ENCODE results near the gene TOP1. TPM values are rescaled to one million over a fixed set of nuclear protein-coding genes. Genes with fewer than 3 reads are reported as not detected.

The TOP1 gene
- total RNA-seq, 1 experiment from 2014 or later: 125 TPM

DNA sequence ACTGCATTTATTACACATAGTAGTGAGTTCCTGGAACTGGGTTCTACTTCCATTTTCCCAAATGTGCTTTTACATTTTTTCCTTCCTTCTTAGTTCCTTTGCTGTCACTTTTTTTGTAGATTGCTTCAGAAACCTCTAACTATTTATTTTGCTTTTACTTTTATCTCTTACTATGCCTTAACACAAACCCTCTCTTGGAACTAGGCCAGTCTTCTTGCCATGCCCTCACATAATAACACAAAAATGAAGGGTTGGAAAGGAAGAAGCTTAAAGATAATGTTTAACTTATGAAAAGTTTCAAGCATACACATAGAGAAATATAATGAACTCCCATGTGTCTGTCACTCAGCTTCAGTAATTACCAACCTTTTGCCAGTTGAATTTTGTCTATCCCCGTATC is 27.1 kb downstream of the TOP1 start:
- Histone ChIP-seq H3K9me3 (ENCODE audit: low read depth, low read length, poor library complexity, severe bottlenecking) (peaks cover 10% of the 10 kb centered on the region), H3K36me3 (ENCODE audit: insufficient read depth, low read length, poor library complexity, severe bottlenecking) (no peaks in the 10 kb centered on the region), H3K4me1 (ENCODE audit: insufficient read depth, low read length, poor library complexity, severe bottlenecking) (peaks cover 64% of the 10 kb centered on the region), H3K27me3 (replicated peaks; ENCODE audit: insufficient read depth, low read depth, low read length, poor library complexity) (no peaks in the 10 kb centered on the region), H3K27ac (ENCODE audit: low read depth, low read length, poor library complexity, severe bottlenecking) (no peak overlapping the region), H3K4me3 (ENCODE audit: low read depth, low read length, poor library complexity, severe bottlenecking) (no peak overlapping the region)
- CTCF ChIA-PET: no interaction called here
- no peak for TF ChIP-seq EZH2 (IDR thresholded peaks at IDR 0.05; ENCODE audit: borderline replicate concordance, low read depth, low read length, poor library complexity, severe bottlenecking)
- TF ChIP-seq, protein P1, sequence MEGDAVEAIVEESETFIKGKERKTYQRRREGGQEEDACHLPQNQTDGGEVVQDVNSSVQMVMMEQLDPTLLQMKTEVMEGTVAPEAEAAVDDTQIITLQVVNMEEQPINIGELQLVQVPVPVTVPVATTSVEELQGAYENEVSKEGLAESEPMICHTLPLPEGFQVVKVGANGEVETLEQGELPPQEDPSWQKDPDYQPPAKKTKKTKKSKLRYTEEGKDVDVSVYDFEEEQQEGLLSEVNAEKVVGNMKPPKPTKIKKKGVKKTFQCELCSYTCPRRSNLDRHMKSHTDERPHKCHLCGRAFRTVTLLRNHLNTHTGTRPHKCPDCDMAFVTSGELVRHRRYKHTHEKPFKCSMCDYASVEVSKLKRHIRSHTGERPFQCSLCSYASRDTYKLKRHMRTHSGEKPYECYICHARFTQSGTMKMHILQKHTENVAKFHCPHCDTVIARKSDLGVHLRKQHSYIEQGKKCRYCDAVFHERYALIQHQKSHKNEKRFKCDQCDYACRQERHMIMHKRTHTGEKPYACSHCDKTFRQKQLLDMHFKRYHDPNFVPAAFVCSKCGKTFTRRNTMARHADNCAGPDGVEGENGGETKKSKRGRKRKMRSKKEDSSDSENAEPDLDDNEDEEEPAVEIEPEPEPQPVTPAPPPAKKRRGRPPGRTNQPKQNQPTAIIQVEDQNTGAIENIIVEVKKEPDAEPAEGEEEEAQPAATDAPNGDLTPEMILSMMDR (conservative IDR thresholded peaks at IDR 0.05; ENCODE audit: low read depth, low read length): no peak
- no peak for DNase-seq (ENCODE audit: low spot score)
- intact Hi-C loops (cut with micrococcal nuclease; ENCODE audit: unreplicated experiment): no loop called here
- POLR2A ChIA-PET (ENCODE audit: low non-redundant PET): no interaction called here
- no TSS peak for BruUV-seq (replicated peaks)

DNA sequence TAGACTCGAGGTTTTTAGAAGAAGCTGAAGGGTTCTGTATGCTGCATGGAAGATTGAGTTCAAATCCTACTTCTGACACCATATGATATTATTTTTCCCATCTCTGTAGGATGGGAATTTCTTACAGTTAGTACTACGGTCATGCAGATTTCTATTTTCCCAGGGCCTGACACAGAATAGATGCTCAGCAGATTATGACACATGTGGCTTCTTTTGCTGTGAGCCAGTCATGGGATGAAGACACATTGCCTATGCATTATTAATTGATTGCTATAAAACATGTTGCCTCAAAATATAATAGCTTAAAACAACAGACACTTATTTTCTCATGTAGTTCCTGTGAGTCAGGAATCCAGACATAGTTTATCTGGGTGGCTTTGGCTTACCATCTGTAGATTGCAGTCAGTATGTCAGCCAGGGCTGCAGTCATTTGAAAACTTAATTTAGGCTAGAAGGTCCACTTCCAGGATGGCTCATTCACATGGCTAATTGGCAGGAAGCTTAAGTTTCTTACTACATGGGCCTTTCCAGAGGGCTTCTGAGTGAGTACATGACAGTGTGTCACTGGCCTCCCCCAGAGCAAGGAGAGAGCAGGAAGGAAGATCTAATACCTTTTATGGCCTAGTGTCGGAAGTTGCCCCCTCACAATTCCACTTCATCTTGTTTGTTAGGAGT is 29.5 kb downstream of the TOP1 start:
- intact Hi-C loops (cut with micrococcal nuclease; ENCODE audit: unreplicated experiment): no loop called here
- Histone ChIP-seq H3K27ac (ENCODE audit: low read depth, low read length, poor library complexity, severe bottlenecking) (peak overlapping the region; percentile 28), H3K36me3 (ENCODE audit: insufficient read depth, low read length, poor library complexity, severe bottlenecking) (peaks cover 12% of the 10 kb centered on the region), H3K4me3 (ENCODE audit: low read depth, low read length, poor library complexity, severe bottlenecking) (no peak overlapping the region), H3K4me1 (ENCODE audit: insufficient read depth, low read length, poor library complexity, severe bottlenecking) (peaks cover 53% of the 10 kb centered on the region), H3K27me3 (replicated peaks; ENCODE audit: insufficient read depth, low read depth, low read length, poor library complexity) (no peaks in the 10 kb centered on the region), H3K9me3 (ENCODE audit: low read depth, low read length, poor library complexity, severe bottlenecking) (peaks cover 10% of the 10 kb centered on the region)
- BruUV-seq (replicated peaks): no TSS peak
- DNase-seq (ENCODE audit: low spot score): peak; percentile 97
- CTCF ChIA-PET: interaction anchor here (0.8 kb wide), 1 partner anchor 67 kb away, joined by 3 read pairs; no protein-coding TSS in a partner anchor
- POLR2A ChIA-PET (ENCODE audit: low non-redundant PET): no interaction called here
- no peak for TF ChIP-seq EZH2 (IDR thresholded peaks at IDR 0.05; ENCODE audit: borderline replicate concordance, low read depth, low read length, poor library complexity, severe bottlenecking)
- TF ChIP-seq, protein P1 (conservative IDR thresholded peaks at IDR 0.05; ENCODE audit: low read depth, low read length): no peak

DNA sequence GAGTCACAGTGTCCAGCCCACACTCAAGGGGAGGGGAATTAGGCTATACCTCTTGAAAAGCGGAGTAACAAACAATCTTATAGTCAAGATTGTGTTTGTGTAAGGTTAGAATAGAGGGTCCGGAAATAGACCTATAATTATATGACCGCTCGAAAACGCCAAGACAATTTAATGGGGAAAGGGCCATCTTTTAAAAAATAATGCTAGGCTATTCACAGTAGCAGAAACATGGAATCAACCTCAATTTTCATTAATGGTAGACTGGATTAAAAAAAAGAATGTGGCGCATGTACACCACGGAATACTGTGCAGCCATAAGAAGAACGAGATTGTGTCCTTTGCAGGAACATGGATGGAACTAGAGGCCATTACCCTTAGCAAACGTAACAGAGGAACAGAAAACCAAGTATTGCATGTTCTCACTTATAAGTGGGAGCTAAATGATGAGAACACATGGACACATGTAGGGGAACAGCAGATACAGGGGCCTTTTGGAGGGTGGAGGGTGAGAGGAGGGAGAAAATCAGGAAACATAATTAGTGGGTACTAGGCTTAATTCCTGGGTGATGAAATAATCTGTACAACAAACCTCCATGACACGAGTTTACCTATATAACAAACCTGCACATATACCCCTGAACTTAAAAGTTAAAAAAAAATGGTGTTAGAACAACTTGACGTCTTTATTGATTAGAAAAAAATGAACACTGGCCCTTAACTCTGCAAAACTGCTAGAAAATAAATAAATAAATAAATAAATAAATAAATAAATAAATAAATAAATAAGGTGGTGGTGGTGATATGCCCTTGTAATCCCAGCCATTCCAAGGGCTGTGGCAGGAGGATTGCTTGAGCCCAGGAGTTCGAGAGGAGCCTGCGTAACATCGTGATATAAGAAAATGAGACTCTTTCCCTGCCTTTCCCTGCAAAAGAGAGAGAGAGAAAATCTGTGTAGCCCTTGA is 30.3 kb downstream of the TOP1 start:
- intact Hi-C loops (cut with micrococcal nuclease; ENCODE audit: unreplicated experiment): no loop called here
- H3K4me1 ChIP-seq (ENCODE audit: insufficient read depth, low read length, poor library complexity, severe bottlenecking): peaks cover 53% of the 10 kb centered on the region
- H3K9me3 ChIP-seq (ENCODE audit: low read depth, low read length, poor library complexity, severe bottlenecking): peaks cover 2% of the 10 kb centered on the region
- no peaks in the 10 kb centered on the region for H3K27me3 ChIP-seq (replicated peaks; ENCODE audit: insufficient read depth, low read depth, low read length, poor library complexity)
- ChIA-PET CTCF (interaction anchor here (0.8 kb wide), 1 partner anchor 68 kb away, joined by 3 read pairs; no protein-coding TSS in a partner anchor), POLR2A (ENCODE audit: low non-redundant PET) (no interaction called here)
- no TSS peak for BruUV-seq (replicated peaks)
- H3K4me3 ChIP-seq (ENCODE audit: low read depth, low read length, poor library complexity, severe bottlenecking): no peak overlapping the region
- peaks cover 15% of the 10 kb centered on the region for H3K36me3 ChIP-seq (ENCODE audit: insufficient read depth, low read length, poor library complexity, severe bottlenecking)
- DNase-seq (ENCODE audit: low spot score): no peak
- H3K27ac ChIP-seq (ENCODE audit: low read depth, low read length, poor library complexity, severe bottlenecking): peak overlapping the region; percentile 28
- TF ChIP-seq, protein P1 (conservative IDR thresholded peaks at IDR 0.05; ENCODE audit: low read depth, low read length): no peak
- TF ChIP-seq EZH2 (IDR thresholded peaks at IDR 0.05; ENCODE audit: borderline replicate concordance, low read depth, low read length, poor library complexity, severe bottlenecking): no peak
